Endothelial cell of umbilical vein (primary cell): Measurements from ENCODE around the gene SLC6A7. TPM values are rescaled to one million over a fixed set of nuclear protein-coding genes. Genes with fewer than 3 reads are reported as not detected.

Experiments
- BruUV-seq: library from RNA; stranded (reverse); fragments of 400-500 nt; replicated peaks from 2 replicates; lab custom pipeline; 2021; lab: Mats Ljungman, UMichigan
- CTCF ChIA-PET: fragments of 300-600, 350-600 bp; sonication (Branson Sonifier 250); formaldehyde crosslinking; loops from one replicate; lab custom pipeline; 2021; ENCODE audit warnings: antibody characterized with exemption, inconsistent platforms; lab: Charles Lee
- POLR2A ChIA-PET: fragments of 300-600, 350-600 bp; sonication (Branson Sonifier 250); formaldehyde crosslinking; loops from one replicate; lab custom pipeline; 2021; ENCODE audit warnings: antibody characterized with exemption, inconsistent platforms; lab: Charles Lee
- DNase-seq: peaks from one replicate; pipeline ENCODE4 v3.0.0-alpha.2; 2011; ENCODE audit warnings: low read depth, low spot score
- FAIRE-seq: peaks from 2 replicates; lab custom pipeline; 2011; peaks lifted over from hg19 to GRCh38; lab: Jason Lieb, UNC
- H2AFZ ChIP-seq: 2 replicates; pipeline ENCODE4 v1.6.0; 2012; ENCODE audit warnings: low read depth, low read length, control low read depth, inconsistent platforms
- H3K27ac ChIP-seq: 2 replicates; pipeline ENCODE4 v1.5.1; 2011; ENCODE audit warnings: low read depth, mild to moderate bottlenecking, control low read depth, low read length, moderate library complexity; ENCODE audit not compliant: insufficient read depth
- H3K27me3 ChIP-seq, 2 experiments: 2 replicates each; pipeline versions ENCODE4 v1.6.0 to v1.6.1; 2011; ENCODE audit warnings: low read length in 2 of 2, mixed read lengths in 1 of 2; ENCODE audit not compliant: control insufficient read depth in 2 of 2, insufficient read depth in 2 of 2
- H3K36me3 ChIP-seq, 2 experiments: 2 replicates in 1 of 2; 3 replicates in 1 of 2; pipeline ENCODE4 v1.5.1; 2011; ENCODE audit warnings: low read length in 2 of 2, mild to moderate bottlenecking in 1 of 2, moderate library complexity in 1 of 2; ENCODE audit not compliant: control insufficient read depth in 2 of 2, insufficient read depth in 2 of 2; ENCODE audit errors: extremely low read depth in 1 of 2
- H3K4me1 ChIP-seq: 3 replicates; pipeline ENCODE4 v1.5.1; 2011; ENCODE audit warnings: mild to moderate bottlenecking, low read length; ENCODE audit not compliant: control insufficient read depth, insufficient read depth; ENCODE audit errors: extremely low read depth
- H3K4me2 ChIP-seq: 2 replicates; pipeline ENCODE4 v1.6.1; 2011; ENCODE audit warnings: low read length, control low read depth, mixed read lengths; ENCODE audit not compliant: insufficient read depth
- H3K4me3 ChIP-seq, 3 experiments: fragments of 200-600 bp in 1 of 3; sonication (generic), shearing (Covaris generic) in 1 of 3; replicated peaks in 1 of 3; 2 replicates each; pipeline ENCODE4 v1.5.1; 2011 to 2016; ENCODE audit warnings: control low read depth in 3 of 3, low read length in 3 of 3, mild to moderate bottlenecking in 2 of 3, inconsistent platforms in 1 of 3, low read depth in 1 of 3, moderate library complexity in 1 of 3; ENCODE audit not compliant: insufficient read depth in 1 of 3
- H3K79me2 ChIP-seq: 2 replicates; pipeline ENCODE4 v1.6.0; 2012; ENCODE audit warnings: low read length, inconsistent platforms; ENCODE audit not compliant: control insufficient read depth, insufficient read depth
- H3K9ac ChIP-seq: replicated peaks from 2 replicates; pipeline ENCODE3; 2011; ENCODE audit warnings: low read length, control low read depth; ENCODE audit not compliant: insufficient read depth; ENCODE audit errors: extremely low read depth
- H3K9me1 ChIP-seq: replicated peaks from 3 replicates; pipeline ENCODE4 v1.6.0; 2011; ENCODE audit warnings: mild to moderate bottlenecking, low read length; ENCODE audit not compliant: control insufficient read depth, insufficient read depth; ENCODE audit errors: extremely low read depth
- H3K9me3 ChIP-seq: replicated peaks from 2 replicates; pipeline ENCODE4 v1.5.1; 2012; ENCODE audit warnings: low read length, inconsistent platforms; ENCODE audit not compliant: control insufficient read depth, insufficient read depth
- H4K20me1 ChIP-seq: replicated peaks from 2 replicates; pipeline ENCODE3; 2011; ENCODE audit warnings: mild to moderate bottlenecking, low read length; ENCODE audit not compliant: control insufficient read depth, insufficient read depth; ENCODE audit errors: extremely low read depth
- EZH2 ChIP-seq: IDR thresholded peaks from 2 replicates; pipeline ENCODE4 v1.6.1; 2012; ENCODE audit warnings: borderline replicate concordance, low read depth, mild to moderate bottlenecking, moderate library complexity, low read length, inconsistent platforms; ENCODE audit not compliant: severe bottlenecking
- FOS ChIP-seq: IDR thresholded peaks from 2 replicates; pipeline ENCODE4 v1.6.1; 2011; ENCODE audit warnings: mild to moderate bottlenecking, low read length, moderate library complexity, borderline replicate concordance; ENCODE audit not compliant: insufficient read depth
- GATA2 ChIP-seq: IDR thresholded peaks from 2 replicates; pipeline ENCODE4 v1.7.0; 2011; ENCODE audit warnings: low read depth, mild to moderate bottlenecking, moderate library complexity, mixed read lengths, low read length; ENCODE audit not compliant: insufficient read length, insufficient read depth
- JUN ChIP-seq: IDR thresholded peaks from 2 replicates; pipeline ENCODE4 v1.6.1; 2011; ENCODE audit warnings: borderline replicate concordance, low read depth; ENCODE audit not compliant: insufficient read length, insufficient read depth
- POLR2AphosphoS5 ChIP-seq: IDR thresholded peaks from 2 replicates; pipeline ENCODE4 v1.6.1; 2012; ENCODE audit warnings: low read depth, mild to moderate bottlenecking, control low read depth, low read length, moderate library complexity; ENCODE audit not compliant: insufficient read depth
- dilution Hi-C: fragments of 300-500 bp; cut with MboI; formaldehyde crosslinking; loops from one replicate; pipeline ENCODE4 v1.15.0; 2019; ENCODE audit warnings: low sequenced_read_pairs; ENCODE audit not compliant: extremely low pct_ligation_motif_present
- intact Hi-C: fragments of 100-400 bp; cut with micrococcal nuclease; formaldehyde crosslinking; loops from one replicate; pipeline ENCODE4 v1.10.0; 2022
- polyA plus RNA-seq, 4 experiments: library from polyadenylated mRNA; depleted of rRNA in 3 of 4; stranded (reverse) in 3 of 4; unstranded in 1 of 4; fragments of >200 nt; gene quantifications; 2 replicates each; pipeline versions ENCODE4 v1.2.1 to v1.2.3, GENCODE V29; 2011 to 2012; ENCODE audit warnings: missing spikeins in 1 of 4
- total RNA-seq: library from RNA; stranded (reverse); gene quantifications from 2 replicates; pipeline ENCODE4 v1.2.3, GENCODE V29; 2021
- TF ChIP-seq, protein P1 (sequence below): IDR thresholded peaks from 2 replicates; pipeline ENCODE4 v1.6.1; 2011; ENCODE audit not compliant: insufficient read depth, insufficient read length

Gene SLC6A7
- total and polyA plus RNA-seq, 2 donors (not counting 3 experiments of a cell fraction or from before 2014, with no cell fraction given), result not detected

DNA sequence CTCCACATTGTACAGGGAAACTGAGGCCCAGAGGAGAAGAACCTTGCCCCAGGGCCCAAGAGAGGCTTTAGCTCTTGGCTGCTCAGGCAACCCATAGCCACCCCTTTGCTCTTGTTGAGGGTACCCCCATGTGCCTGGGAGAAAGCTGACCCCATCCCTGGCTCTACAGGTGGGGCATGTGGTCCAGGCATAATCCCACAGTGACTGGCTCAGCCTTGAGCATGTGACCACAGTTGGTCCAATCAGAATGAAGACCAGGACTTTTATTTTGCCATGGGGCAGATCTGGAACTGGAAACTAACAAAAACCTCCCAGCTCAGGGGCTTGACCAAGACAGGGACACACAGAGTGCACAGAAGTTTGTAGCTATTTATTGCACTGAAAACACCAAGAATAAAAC, 29.3 kb downstream of the SLC6A7 start:
- Histone ChIP-seq H3K4me2 (no peak overlapping the region), H3K36me3 (no peaks in the 10 kb centered on the region), H3K9me1 (no peaks in the 10 kb centered on the region), H3K79me2 (no peaks in the 10 kb centered on the region), H3K4me3 (no peak overlapping the region), H3K4me1 (no peaks in the 10 kb centered on the region), H2AFZ (no peak overlapping the region), H3K9me3 (no peaks in the 10 kb centered on the region), H3K27me3 (peaks cover 0 to 8% of the 10 kb centered on the region in 2 experiments), H3K9ac (no peak overlapping the region), H4K20me1 (no peaks in the 10 kb centered on the region), H3K27ac (no peak overlapping the region)
- no peak for FAIRE-seq
- BruUV-seq, result no TSS peak
- POLR2A ChIA-PET, result no interaction called here
- intact Hi-C loops, result loop anchor here (2.0 to 5.0 kb wide), 2 partner anchors 218 to 582 kb away; partner anchors contain the start of genes HMGXB3 and TIGD6
- dilution Hi-C loops, result no loop called here
- DNase-seq, result no peak
- CTCF ChIA-PET, result interaction anchor here (0.7 to 6.5 kb wide), 17 partner anchors 10 to 386 kb away, joined by 3 to 65 read pairs (median 6); no protein-coding TSS in a partner anchor
- TF ChIP-seq POLR2AphosphoS5, result no peak
- no peak for TF ChIP-seq JUN
- TF ChIP-seq, protein P1, sequence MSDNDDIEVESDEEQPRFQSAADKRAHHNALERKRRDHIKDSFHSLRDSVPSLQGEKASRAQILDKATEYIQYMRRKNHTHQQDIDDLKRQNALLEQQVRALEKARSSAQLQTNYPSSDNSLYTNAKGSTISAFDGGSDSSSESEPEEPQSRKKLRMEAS, result no peak
- TF ChIP-seq GATA2, result no peak
- no peak for TF ChIP-seq EZH2

DNA sequence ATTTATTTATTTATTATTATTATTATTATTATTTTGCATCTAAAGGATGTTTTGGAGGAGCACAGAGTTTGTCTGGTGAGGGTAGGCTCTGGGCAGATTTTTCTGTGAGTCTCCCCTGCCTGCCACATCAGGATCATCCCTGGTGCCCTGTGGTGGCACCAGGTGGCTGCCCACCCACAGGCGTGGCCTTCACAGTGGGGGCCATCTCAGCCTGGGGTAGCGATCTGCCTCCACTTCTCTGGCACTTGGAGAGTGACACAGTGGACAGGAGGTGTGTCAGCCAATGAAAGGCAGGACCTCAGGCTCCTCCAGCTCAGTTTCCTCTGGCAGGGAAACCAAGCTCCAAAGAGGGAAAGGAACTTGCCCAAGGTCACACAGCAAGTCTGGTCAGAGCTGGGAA, 30.0 kb downstream of the SLC6A7 start:
- Histone ChIP-seq H3K9ac (no peak overlapping the region), H4K20me1 (no peaks in the 10 kb centered on the region), H3K27me3 (peaks cover 0 to 8% of the 10 kb centered on the region in 2 experiments), H2AFZ (no peak overlapping the region), H3K27ac (no peak overlapping the region), H3K79me2 (no peaks in the 10 kb centered on the region), H3K9me3 (no peaks in the 10 kb centered on the region), H3K4me1 (no peaks in the 10 kb centered on the region), H3K36me3 (no peaks in the 10 kb centered on the region), H3K4me3 (no peak overlapping the region), H3K4me2 (no peak overlapping the region), H3K9me1 (no peaks in the 10 kb centered on the region)
- intact Hi-C loops, result loop anchor here (2.0 to 5.0 kb wide), 2 partner anchors 219 to 583 kb away; partner anchors contain the start of genes HMGXB3 and TIGD6
- no peak for DNase-seq
- no peak for FAIRE-seq
- POLR2A ChIA-PET, result no interaction called here
- CTCF ChIA-PET, result interaction anchor here (0.8 to 6.5 kb wide), 11 partner anchors 13 to 386 kb away, joined by 3 to 65 read pairs (median 11); no protein-coding TSS in a partner anchor
- TF ChIP-seq POLR2AphosphoS5 (no peak), FOS (no peak)
- dilution Hi-C loops, result no loop called here
- no TSS peak for BruUV-seq
